MM.1S (cell line): ENCODE results near the gene ZHX3.

ENCODE experiments used
- EZH2 ChIP-seq: fragments of 300-600 bp; sonication (generic); optimal IDR thresholded peaks from 2 replicates; pipeline ENCODE3; 2017; ENCODE audit warnings: low read depth, mild to moderate bottlenecking, antibody characterized with exemption, low read length, mixed read lengths
- TF ChIP-seq, protein P1 (sequence below): fragments of 300-600 bp; sonication (generic); IDR thresholded peaks from 2 replicates; pipeline ENCODE4 v1.5.1; 2016; ENCODE audit warnings: antibody characterized with exemption, low read length, mixed read lengths

DNA sequence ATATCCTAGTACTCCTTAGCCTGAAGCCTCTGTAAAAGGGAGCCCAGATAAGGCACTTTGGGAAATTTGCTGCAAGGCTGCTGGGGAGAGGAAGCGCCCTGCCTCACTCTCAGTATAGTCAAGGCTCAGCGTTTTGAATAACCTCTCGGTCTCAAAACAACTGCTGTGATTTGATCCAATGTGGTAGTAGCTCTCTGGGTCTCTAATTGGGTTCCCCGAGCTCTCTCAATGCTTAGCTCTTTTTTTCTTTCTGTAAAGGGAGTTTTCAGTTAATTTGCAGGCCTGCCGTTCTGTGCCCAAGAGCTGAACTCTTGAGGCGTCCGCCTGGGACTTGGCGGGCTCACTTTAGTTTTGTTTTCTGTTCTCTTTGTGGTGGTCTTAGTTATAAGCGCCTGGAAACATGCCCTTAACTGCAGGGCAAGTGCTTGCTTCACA is 41.2 kb downstream of the ZHX3 start:
- TF ChIP-seq EZH2, result no peak
- TF ChIP-seq, protein P1, sequence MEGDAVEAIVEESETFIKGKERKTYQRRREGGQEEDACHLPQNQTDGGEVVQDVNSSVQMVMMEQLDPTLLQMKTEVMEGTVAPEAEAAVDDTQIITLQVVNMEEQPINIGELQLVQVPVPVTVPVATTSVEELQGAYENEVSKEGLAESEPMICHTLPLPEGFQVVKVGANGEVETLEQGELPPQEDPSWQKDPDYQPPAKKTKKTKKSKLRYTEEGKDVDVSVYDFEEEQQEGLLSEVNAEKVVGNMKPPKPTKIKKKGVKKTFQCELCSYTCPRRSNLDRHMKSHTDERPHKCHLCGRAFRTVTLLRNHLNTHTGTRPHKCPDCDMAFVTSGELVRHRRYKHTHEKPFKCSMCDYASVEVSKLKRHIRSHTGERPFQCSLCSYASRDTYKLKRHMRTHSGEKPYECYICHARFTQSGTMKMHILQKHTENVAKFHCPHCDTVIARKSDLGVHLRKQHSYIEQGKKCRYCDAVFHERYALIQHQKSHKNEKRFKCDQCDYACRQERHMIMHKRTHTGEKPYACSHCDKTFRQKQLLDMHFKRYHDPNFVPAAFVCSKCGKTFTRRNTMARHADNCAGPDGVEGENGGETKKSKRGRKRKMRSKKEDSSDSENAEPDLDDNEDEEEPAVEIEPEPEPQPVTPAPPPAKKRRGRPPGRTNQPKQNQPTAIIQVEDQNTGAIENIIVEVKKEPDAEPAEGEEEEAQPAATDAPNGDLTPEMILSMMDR, result no peak
